ENCODE data around the gene SDK1. TPM values are rescaled to one million over a fixed set of nuclear protein-coding genes. Genes with fewer than 3 reads are reported as not detected.
"Not testable (repeated sequence)": the region's sequence is repeated elsewhere in the genome, so short reads cannot be mapped to it uniquely, and the experiment has no call there.

Gene SDK1
- total RNA-seq, 1 donor: 0.43 TPM

DNA sequence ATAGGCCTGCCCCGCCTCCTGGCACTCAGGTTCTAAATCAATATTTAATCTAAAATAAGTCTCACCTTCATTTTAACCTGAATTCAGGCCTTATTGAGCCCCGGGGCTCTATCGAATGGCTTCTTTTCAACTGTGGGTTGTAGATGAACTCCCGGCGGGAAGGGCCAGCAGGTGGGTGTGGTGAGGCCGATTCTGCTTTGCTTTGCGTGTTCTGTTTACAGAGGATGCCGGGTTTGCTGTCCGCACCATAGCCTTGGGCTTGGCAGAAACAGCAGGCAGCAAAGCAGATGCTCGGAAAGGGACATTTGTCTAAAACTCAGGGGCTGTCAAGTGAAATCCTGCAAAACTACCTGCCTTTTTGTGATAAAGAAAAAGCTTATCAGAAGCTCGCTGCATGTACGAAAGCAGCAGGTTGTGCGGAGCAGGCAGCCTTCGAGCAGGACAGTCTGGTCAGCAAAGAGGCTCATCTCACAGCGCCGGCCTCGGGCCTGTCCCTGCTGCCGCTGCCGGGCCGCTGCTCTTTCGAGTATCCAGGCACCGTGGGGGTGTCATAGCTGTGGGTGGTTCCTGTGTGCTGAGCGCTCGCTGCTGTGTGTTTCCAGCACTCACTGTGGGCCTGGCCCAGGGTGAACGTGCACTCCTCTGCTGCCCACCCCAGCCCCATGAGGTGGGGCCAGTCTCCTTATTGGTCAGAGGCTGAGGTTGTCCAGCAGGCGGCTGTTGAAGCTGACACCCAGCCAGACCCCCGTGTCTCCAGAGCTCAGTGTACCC, 946.2 kb downstream of the SDK1 start:
- TF ChIP-seq CTCF (IDR thresholded peaks at IDR 0.05; ENCODE audit: insufficient read depth, low read depth, low read length): no peak
- no peak for DNase-seq (ENCODE audit: low read depth)
- H3K4me3 ChIP-seq (ENCODE audit: low read depth, low read length): no peak overlapping the region

DNA sequence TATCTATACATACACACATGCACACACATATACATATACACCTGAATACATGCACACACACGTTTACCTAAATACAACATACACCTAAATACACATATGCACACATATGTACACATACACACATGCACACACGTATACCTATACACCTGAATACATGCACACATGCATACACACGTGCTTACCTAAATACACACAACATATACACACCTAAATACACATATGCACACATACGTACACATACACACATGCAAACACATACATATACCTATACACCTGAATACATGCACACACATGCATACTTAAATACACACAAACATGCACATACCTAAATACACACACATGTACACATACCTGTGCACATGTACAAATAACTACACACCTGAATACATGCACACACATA, 947.2 kb downstream of the SDK1 start:
- H3K4me3 ChIP-seq (ENCODE audit: low read depth, low read length): no peak overlapping the region
- TF ChIP-seq CTCF (IDR thresholded peaks at IDR 0.05; ENCODE audit: insufficient read depth, low read depth, low read length): no peak
- DNase-seq (ENCODE audit: low read depth): no peak

DNA sequence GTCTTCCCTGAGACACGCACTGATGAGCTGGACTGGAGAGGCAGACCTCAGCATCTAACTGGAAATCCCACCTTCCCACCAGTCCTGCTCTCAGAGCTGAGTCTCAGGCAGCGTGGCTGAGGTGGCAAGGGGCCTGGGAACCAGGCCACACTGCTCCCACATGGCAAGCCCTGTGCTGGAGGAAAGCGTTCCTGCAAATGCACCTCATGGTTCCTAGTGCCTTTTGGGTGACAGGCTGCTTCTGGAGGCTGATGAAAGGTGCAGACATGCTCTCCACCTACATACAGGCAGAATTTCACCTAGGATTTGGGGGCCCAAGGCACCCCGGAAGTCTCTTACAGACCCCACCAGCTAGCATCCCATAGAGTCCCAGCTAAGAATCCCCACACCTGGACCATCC, 948.2 kb downstream of the SDK1 start:
- no peak for DNase-seq (ENCODE audit: low read depth)
- no peak for TF ChIP-seq CTCF (IDR thresholded peaks at IDR 0.05; ENCODE audit: insufficient read depth, low read depth, low read length)
- H3K4me3 ChIP-seq (ENCODE audit: low read depth, low read length): no peak overlapping the region

- no peak overlapping the region for H3K4me3 ChIP-seq (ENCODE audit: low read depth, low read length)
- DNase-seq (ENCODE audit: low read depth): no peak
- TF ChIP-seq CTCF (IDR thresholded peaks at IDR 0.05; ENCODE audit: insufficient read depth, low read depth, low read length): no peak
These were observed 954.3 kb downstream of the SDK1 start for GRCh38 chr7:4255336-4255735.

- no peak overlapping the region for H3K4me3 ChIP-seq (ENCODE audit: low read depth, low read length)
- TF ChIP-seq CTCF (IDR thresholded peaks at IDR 0.05; ENCODE audit: insufficient read depth, low read depth, low read length): no peak
- no peak for DNase-seq (ENCODE audit: low read depth)
These were observed 955.2 kb downstream of the SDK1 start for GRCh38 chr7:4256286-4256685.

DNA sequence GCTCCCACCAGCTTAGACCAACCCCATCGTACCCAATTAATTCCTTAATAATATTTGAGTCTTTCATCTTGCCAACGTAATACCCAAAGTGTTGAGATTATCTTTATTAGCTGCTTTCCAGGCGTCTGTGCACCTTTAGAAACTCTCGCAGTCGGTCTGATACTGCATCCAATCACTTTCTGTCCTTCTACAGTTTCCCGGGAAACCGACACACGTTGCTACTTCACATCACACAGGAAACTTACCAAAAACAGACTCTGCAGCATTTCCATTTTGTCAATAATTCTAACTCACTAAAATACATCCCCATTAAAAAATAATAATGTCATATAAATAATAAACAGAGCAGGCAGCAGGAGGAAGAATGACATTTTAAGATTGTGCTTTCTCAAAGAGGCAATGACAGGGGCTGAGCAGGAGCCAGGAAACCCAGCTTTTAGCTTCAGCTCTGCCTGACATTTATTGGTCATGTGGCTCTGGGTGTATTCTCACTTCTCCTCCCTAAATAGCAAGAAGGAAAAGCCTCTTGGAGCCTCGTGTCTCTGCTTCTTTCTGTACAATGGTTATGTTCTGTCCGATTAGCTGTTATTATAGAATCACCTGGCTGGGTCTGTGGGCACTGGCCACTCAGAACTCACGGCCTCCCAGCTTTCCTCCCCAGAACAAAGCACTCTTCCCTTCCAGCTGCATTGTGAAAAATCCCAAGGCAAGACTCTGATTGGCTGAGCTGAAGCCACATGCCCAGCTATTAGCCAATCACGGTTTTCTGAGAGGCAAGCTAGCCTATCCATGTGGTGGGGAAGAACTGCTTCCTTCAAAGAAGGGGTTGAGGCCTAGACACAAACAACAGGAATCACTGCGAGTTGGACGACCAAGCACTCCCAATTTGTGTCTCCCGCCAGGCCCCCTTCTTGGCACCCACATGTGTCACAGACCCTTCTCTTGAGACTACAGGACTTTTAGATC, 956.4 kb downstream of the SDK1 start:
- TF ChIP-seq CTCF (IDR thresholded peaks at IDR 0.05; ENCODE audit: insufficient read depth, low read depth, low read length): no peak
- no peak for DNase-seq (ENCODE audit: low read depth)
- H3K4me3 ChIP-seq (ENCODE audit: low read depth, low read length): no peak overlapping the region

- DNase-seq (ENCODE audit: low read depth); H3K4me3 ChIP-seq (ENCODE audit: low read depth, low read length): not testable (repeated sequence)
These were observed 959.1 kb downstream of the SDK1 start for GRCh38 chr7:4260116-4260515.
